Measurements from ENCODE around the gene LITAF. TPM values are rescaled to one million over a fixed set of nuclear protein-coding genes. Genes with fewer than 3 reads are reported as not detected.
A peak's percentile ranks its signal among the peaks of the same experiment; 100 is the strongest.

LITAF gene
- total RNA-seq, 4 donors from 2014 or later = 101 to 136 (median 112) TPM

DNA sequence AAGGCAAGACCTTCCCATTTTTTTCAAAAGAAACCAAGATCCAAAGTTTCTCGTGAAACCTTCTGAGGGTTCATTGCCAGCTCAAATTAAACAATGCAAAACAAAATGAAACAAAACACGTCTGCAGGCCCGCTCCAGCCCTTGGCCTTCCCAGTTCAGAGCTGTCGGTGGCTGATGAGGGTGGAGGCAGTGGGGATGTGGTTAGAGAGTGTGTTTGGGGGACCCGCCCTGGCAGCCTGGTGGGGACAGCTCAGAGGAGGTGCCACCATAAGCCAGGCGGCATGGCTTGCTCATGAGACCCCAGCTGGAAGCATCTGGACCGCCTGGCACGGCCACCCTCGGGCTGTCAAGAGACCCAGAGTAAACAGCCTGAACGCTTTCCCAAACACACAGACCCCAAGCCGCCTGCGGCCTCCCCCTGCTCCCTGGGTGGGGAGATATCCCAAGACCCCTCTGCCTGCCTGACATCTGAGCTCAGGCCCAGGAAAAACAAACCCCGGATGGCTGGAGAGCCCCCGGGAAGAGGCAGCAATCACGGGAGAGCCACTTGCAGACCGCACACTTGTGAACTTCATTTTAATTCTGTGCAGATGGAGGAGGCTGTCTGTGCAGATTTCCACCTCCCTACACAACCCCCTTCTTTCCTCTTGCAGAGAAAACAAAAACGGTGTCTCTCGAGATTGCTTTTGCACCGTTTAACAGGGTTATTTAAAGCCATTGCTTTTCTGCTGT lies 35.4 kb upstream of the LITAF start:
- H3K9me3 ChIP-seq = no peaks in the 10 kb centered on the region
- peak overlapping the region; percentile 20 to 95 (median 83) for H3K27ac ChIP-seq
- no peak for DNase-seq
- intact Hi-C loops (cut with DNase I) = no loop called here
- no peak overlapping the region for H3K4me3 ChIP-seq (replicated peaks in 1 of 3)
- WGBS, 2 donors = 11 to 19% methylated on average over 18 to 19 of the region's 19 CpGs
- peaks cover 34 to 51% of the 10 kb centered on the region in 2 donors for H3K4me1 ChIP-seq
- no peaks in the 10 kb centered on the region for H3K27me3 ChIP-seq
- TF ChIP-seq POLR2A (IDR thresholded peaks at IDR 0.05) = no peak
- TF ChIP-seq, protein P1, sequence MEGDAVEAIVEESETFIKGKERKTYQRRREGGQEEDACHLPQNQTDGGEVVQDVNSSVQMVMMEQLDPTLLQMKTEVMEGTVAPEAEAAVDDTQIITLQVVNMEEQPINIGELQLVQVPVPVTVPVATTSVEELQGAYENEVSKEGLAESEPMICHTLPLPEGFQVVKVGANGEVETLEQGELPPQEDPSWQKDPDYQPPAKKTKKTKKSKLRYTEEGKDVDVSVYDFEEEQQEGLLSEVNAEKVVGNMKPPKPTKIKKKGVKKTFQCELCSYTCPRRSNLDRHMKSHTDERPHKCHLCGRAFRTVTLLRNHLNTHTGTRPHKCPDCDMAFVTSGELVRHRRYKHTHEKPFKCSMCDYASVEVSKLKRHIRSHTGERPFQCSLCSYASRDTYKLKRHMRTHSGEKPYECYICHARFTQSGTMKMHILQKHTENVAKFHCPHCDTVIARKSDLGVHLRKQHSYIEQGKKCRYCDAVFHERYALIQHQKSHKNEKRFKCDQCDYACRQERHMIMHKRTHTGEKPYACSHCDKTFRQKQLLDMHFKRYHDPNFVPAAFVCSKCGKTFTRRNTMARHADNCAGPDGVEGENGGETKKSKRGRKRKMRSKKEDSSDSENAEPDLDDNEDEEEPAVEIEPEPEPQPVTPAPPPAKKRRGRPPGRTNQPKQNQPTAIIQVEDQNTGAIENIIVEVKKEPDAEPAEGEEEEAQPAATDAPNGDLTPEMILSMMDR (IDR thresholded peaks at IDR 0.05) = no peak
- H3K36me3 ChIP-seq = no peaks in the 10 kb centered on the region

DNA sequence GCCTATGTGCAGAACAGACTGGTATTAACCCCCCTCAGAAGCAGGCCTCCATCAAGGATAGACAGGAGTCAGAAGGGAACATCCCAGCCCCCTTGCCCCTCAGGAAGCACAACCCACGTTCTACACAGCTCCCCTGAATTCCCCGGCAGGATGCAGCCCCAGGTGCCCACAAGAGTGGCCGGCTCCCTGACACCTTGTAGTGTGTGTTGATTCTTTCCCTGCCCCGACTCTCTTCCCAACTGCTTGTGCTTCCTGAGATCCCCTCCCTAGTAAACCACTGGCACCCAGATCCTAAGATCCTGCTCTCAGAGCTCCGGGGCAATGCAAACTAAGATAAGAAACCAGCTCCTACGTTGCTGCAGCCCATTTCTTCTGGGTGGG lies 34.8 kb upstream of the LITAF start:
- Histone ChIP-seq H3K9me3 (no peaks in the 10 kb centered on the region), H3K4me1 (peaks cover 34 to 51% of the 10 kb centered on the region in 2 donors), H3K4me3 (replicated peaks in 1 of 3) (no peak overlapping the region), H3K36me3 (no peaks in the 10 kb centered on the region), H3K27me3 (no peaks in the 10 kb centered on the region), H3K27ac (peak overlapping the region; percentile 20 to 95 (median 83))
- no peak for DNase-seq
- 61 to 68% methylated on average over 6 of the region's 6 CpGs for WGBS, 2 donors
- TF ChIP-seq, protein P1 (IDR thresholded peaks at IDR 0.05) = no peak
- no peak for TF ChIP-seq POLR2A (IDR thresholded peaks at IDR 0.05)
- intact Hi-C loops (cut with DNase I) = no loop called here

DNA sequence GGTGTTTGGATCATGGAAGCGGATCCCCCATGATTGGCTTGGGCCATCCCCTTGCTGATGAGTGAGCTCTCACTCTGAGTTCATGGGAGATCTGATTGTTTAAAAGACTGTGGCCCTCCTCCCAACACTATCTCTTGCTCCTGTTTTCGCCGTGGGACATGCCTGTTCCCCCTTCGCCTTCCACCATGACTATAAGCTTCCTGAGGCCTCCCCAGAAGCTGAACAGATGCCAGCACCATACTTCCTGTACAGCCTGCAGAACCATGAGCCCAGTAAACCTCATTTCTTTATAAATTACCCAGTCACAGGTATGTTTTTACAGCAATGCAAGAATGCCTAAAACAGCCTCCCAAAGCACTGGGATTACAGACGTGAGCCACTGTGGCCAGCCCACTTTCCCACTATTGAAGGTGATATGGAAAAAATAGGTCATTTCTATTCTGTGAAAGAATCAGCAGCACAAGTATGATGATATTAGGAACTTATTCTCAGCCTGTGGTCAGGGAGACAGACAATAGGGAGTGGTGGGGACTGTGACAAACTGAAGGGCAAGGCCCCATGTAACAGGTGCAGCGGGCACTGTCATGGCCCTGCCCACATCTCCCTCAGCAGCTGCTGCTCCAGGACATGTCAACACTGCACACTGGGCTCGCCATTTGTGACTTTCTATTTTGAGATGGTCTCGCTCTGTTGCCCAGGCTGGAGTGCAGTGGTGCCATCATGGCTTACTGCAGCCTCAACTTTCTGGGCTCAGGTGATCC lies 33.7 kb upstream of the LITAF start:
- no peaks in the 10 kb centered on the region for H3K27me3 ChIP-seq
- DNase-seq = no peak
- H3K4me3 ChIP-seq (replicated peaks in 1 of 3) = no peak overlapping the region
- intact Hi-C loops (cut with DNase I) = no loop called here
- H3K27ac ChIP-seq = peak overlapping the region; percentile 42 to 95 (median 83)
- 86 to 96% methylated on average over 8 of the region's 8 CpGs for WGBS, 2 donors
- H3K36me3 ChIP-seq = no peaks in the 10 kb centered on the region
- no peaks in the 10 kb centered on the region for H3K9me3 ChIP-seq
- TF ChIP-seq, protein P1 (IDR thresholded peaks at IDR 0.05) = no peak
- no peak for TF ChIP-seq POLR2A (IDR thresholded peaks at IDR 0.05)
- H3K4me1 ChIP-seq = peaks cover 36 to 52% of the 10 kb centered on the region in 2 donors

DNA sequence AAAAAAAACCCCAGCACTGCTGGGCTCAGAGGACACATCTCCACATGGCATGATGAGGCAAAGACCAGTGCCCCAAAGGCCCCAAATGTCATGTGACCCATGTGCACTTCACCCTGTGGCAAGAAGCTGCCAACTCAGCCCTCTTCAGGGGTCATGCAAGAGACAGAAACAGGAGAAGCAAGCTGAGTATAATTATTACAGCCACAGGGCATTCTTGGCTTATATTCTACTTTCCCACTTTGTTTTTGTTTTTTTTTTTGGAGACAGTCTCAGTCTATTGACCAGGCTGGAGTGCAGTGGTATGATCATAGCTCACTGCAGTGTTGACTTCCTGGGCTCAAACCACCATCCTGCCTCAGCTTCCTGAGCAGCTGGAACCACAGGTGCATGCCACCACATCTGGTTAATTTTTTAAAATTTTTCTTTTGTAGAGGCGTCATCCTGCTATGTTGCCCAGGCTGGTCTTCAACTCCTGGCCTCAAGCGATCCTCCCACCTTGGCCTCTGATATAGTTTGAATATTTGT lies 32.7 kb upstream of the LITAF start:
- Histone ChIP-seq H3K27me3 (no peaks in the 10 kb centered on the region), H3K36me3 (no peaks in the 10 kb centered on the region), H3K9me3 (no peaks in the 10 kb centered on the region), H3K27ac (peak overlapping the region; percentile 76 to 95 (median 83)), H3K4me3 (replicated peaks in 1 of 3) (no peak overlapping the region), H3K4me1 (peaks cover 36 to 46% of the 10 kb centered on the region in 2 donors)
- 82 to 89% methylated on average over 2 of the region's 2 CpGs for WGBS, 2 donors
- TF ChIP-seq, protein P1 (IDR thresholded peaks at IDR 0.05) = no peak
- no peak for TF ChIP-seq POLR2A (IDR thresholded peaks at IDR 0.05)
- intact Hi-C loops (cut with DNase I) = no loop called here
- peak; percentile 91 to 92 for DNase-seq
